DMS79 treated with DMSO at 0.1 percent for 48 hours (cell line): ENCODE results near the gene HOXC12.

Experiments used
- DNase-seq: peaks from one replicate; lab custom pipeline; 2025; lab: John Stamatoyannopoulos, UW

HOXC12 gene

GRCh38 chr12:53941187-53941586 is 13.5 kb upstream of the HOXC12 start:
- DNase-seq = no peak

DNA sequence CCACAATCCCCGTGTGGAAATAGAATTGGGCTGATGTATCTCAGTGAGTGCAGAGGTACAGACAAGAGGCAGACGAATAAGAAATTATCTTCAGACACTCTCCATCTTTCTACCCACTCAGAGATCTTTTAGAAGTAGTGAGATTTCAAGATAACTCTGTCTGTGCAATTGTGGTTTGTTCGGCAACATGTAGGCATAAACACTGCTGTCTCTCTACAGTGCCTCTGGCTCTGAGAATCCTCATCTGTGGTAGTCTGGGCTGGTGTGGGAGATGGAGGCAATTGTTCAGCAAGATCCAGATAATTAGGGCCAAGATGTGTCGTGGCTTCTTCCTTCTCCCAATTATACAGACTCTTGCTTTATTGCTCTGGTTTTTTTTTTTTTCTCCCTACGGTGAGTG is 13.0 kb upstream of the HOXC12 start:
- no peak for DNase-seq

GRCh38 chr12:53942467-53942997 is 12.2 kb upstream of the HOXC12 start:
- DNase-seq = no peak

- no peak for DNase-seq
Measured at GRCh38 chr12:53944209-53944608, 10.5 kb upstream of the HOXC12 start.

- DNase-seq = no peak
Measured at GRCh38 chr12:53944907-53945847, 9.5 kb upstream of the HOXC12 start.

GRCh38 chr12:53947743-53948142 is 7.0 kb upstream of the HOXC12 start:
- DNase-seq = no peak

DNA sequence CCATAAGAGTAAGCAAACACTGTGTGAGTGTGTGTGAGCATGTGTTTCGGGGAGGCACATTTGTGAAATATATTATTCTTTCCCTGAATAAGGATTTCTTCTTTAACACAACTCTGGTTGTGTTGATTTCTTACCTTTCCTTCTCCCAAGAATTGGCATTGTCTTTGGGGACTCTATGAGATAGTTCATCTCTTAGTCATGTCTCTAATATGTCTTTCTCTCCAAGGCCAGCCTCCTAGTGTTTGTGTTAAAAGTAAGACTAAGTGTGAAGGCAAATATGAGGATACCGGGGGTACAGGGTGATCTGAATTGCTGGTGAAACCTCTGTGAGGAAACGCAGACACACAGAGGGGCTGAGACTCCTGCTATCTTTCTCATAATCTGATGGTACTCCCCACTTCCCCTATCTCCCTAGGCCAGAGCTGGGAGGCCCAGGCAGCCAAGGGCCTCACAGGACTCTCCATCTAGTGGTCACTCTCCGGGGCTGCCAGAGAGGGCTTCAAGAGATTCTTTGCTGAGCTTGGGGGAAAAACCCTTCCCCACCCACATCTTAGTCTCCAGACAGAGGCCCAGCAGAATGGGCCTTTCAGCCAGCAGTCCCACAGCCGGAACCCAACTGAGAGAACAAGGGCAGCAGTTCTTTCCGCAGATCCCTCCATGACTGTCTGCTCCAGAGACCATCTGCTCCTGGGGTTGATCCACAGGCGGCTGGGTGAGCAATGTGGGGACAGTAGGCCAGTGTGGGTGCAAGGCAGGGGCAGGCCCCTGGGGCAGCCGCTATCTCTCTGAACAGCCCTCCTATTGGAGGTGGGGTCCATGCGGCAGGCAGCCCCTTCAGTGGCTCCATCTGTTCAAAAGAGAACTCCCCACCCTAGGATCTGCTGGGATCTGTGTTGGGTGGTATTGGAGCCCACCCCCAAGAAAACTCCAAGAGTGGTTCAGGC is 5.8 kb upstream of the HOXC12 start:
- no peak for DNase-seq

DNA sequence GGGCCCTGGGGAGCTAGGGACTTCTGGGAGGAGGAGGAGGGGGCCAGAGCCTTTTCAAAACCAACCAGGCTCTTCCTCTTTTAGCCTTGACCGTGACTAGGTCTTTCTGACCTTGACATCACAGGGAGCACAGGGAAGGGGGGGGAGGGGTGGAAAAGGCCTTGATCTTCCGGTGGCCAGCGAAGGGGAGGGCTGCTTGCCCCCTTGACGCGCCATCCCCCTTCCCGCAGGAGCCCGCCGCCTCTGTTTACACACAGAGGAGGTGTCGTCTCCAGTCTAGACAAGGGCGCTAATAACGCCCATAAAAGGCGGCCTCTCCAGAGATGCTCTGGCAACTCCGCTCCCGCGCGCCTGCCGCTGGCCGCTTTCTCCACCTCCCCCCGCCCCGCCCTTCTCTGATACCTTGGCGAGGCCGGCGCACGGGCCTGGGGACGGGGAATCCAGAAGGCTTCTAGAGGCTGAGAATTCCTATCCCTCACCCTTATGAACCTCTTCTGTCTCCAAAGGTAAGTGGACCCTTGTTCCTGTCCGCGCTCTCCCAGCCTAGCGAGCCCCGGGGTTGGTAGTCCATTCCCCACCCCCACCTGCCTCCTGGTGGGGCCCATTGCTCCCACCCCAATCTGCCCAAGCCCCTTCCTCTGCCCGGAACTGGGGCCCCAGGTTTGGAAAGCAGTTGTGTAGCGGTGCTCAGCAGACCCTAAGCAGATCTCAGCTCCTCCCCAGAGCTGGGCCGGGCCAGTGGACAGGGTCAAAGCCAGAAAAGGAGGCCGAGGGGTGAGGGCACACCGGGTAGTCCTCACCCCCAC is 4.9 kb upstream of the HOXC12 start:
- DNase-seq = peak; percentile 33

- peak; percentile 5 for DNase-seq
Measured at GRCh38 chr12:53950437-53950773, 4.3 kb upstream of the HOXC12 start.

- no peak for DNase-seq
Measured at GRCh38 chr12:53950789-53951576, 3.7 kb upstream of the HOXC12 start.

DNA sequence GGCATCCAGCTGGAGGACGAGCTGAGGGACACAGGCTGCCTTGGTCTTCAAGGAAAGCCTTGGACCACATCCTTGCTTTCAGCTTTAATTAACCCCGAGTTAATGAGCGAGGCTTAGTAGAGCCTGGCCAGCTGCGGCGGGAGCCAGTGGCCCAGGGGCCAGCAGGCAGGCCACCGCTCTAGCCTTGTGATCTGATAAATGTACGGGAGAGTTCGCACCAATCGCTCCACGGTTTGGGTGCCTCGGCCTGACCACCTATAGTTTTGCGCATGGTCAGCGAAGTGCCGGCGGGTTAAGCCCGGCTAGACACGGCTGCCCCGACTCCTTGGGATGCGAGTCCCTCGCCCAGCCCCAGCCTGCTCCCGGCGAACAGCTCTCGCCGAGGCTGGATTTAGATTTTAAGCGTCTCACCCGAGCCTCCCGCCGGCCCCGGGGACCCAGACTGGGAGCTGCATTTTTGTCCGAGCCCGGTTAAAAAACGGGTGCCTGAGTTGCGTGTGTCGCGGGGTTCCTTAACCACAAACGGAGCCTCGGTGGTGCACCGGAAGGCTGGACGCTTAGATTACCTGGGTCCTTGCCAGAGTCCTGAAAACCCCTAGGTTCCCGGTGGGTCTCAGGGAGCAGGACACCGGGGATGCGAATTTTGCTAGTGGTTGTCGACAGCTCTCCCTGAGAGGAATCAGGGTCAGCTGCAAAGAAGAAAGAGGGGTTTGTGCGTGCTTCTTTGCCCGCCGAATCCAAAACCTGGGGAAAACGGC is 2.9 kb upstream of the HOXC12 start:
- DNase-seq = no peak

DNA sequence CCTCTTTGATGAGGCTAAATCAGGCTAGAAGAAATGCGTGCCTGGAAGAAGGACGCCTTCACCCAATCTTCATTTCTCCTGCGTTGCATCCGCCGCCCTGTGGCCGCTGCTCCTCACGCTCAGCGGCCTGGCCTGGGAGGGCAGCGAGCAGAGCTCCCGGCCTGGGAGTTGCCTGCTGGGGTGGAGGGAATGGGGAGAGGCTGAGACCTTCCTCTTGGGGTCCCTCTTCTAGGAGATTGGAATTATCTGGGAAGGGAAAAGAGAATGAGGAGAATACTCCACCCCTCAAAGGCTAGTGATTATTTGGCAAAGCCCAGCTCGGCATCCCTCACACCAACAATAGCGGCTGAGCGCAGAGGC is 2.4 kb upstream of the HOXC12 start:
- no peak for DNase-seq

DNA sequence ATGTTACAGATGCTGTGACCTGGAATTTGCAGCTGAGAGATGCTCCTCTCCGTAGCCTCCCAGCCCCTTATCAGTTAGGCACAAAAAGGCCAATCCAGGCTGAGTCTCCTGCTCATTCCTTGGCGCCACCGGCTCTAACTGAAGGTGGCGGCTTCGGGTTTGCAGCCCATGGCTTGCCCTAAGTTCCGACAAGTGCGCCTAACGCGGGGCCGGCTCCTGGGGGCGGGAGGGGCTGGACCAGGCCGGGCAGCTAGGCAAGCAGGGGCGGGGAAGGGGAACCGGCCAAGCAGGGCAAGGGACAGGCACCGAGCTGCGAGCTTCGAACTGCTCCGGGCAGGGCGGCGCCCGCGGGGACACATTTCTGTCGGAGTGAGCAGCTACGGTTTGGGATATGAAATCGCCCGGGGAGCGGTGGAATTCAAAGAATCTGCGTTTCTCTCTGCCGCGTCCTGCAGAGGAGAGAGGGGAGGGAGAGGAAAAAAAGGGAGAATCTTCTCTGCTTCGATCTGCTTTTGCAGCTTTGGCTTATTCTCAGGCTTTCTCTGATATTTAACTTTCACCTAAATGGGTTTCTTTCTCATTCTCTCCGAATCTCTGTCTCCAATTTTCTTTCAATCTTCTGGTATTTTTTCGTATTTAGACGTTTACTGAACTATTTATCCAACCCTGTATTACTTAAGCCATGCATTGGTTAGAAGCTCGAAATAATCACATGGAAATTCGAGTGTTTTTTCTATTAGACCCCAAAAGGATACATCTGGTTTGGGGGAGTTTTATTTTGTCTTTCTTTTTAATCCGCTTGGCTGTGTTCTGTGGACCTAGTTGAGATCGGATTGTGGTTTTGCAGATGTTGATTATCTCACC is 1.6 kb upstream of the HOXC12 start:
- DNase-seq = no peak

- no peak for DNase-seq
Measured at GRCh38 chr12:53953831-53954693, 641 bp upstream of the HOXC12 start.

- no peak for DNase-seq
Measured at GRCh38 chr12:53955036-53955775, 503 bp downstream of the HOXC12 start.

DNA sequence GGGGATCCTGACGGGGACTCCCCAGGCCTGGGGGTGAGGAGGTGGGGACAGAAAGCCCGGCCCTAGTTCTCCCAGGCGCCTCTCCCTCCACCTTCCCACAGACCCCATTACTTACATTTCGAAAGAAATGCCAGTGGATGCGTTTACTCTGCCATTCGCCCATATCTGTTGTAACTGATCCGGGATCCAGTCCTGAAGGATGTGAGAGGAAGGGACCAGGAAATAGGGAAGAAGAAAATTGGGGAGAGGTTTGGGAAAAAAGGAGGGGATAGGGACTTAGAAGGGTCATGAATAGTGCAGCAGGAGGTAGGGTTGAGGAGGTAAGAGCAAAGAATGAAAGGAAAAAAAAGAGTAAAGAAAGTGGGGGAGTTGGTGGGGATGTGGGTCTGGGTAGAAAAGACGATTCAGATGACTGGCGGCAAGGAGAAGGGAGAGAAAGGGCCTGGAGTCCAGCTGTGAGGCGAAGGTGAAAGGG is 1.1 kb downstream of the HOXC12 start:
- no peak for DNase-seq

GRCh38 chr12:53956251-53956887 is 1.7 kb downstream of the HOXC12 start:
- no peak for DNase-seq
